Measurements from ENCODE around the gene TRAPPC4.
A peak's percentile ranks its signal among the peaks of the same experiment; 100 is the strongest.
"Not testable (repeated sequence)": the region's sequence is repeated elsewhere in the genome, so short reads cannot be mapped to it uniquely, and the experiment has no call there.

The TRAPPC4 gene

DNA sequence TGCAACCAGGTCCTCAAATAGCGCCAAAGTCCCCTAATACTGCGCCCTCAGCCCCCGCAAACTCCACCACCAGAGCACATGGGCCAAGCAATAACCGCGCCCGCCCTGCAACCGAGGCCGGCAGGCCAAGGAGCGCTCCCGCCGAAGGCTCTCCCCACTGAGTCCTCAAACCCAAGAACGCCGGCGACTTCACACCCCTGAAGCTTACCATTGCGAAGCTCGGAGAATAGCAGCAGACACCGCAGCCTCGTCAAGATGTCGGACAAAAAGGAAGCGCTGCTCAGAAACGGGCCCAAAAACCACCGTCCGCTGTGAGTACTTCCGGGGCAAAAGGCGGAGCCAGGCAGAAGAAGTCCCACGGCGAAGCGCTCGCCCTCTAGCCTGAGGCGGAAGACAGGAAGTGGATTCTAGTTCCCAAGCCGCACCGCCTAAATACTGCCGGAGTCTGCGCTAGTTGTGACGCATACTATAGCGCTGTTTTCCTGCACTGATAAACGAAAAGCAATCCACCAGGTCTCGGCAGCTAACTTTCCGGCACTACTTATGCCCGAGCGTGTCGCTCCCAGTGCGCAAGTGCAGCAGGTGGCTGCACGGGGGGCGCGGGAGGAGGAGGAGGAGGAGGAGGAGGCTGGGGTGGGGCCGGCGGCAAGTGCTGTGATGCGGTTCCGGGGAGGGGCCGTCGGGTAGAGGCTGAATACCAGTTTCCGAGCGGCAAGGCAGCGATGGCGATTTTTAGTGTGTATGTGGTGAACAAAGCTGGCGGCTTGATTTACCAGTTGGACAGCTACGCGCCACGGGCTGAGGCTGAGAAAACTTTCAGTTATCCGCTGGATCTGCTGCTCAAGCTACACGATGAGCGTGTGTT lies at the start of gene TRAPPC4, which contains the start of gene RPS25:
TSS of gene TRAPPC4 (plus strand) at position 693 of the 865 bp plus-strand sequence. CDS start at position 723, 30 bp downstream.
TSS of gene RPS25 (minus strand) at position 270 of the 865 bp plus-strand sequence. CDS start at position 211, 59 bp downstream.
- H3K36me3 ChIP-seq (replicated peaks) = peaks cover 69% of the 10 kb centered on the region
- H3K4me1 ChIP-seq = peaks cover 17% of the 10 kb centered on the region
- peak; percentile 93 to 97 for DNase-seq (ENCODE audit: low spot score in 2 of 2)
- H3K27me3 ChIP-seq (ENCODE audit: low read depth) = no peaks in the 10 kb centered on the region
- peak within 1 kb of the TSS; percentile 97 for H3K4me3 ChIP-seq
- H3K9me3 ChIP-seq = no peaks in the 10 kb centered on the region
- in situ Hi-C loops (cut with MboI; ENCODE audit: low sequenced_read_pairs) = no loop called here

DNA sequence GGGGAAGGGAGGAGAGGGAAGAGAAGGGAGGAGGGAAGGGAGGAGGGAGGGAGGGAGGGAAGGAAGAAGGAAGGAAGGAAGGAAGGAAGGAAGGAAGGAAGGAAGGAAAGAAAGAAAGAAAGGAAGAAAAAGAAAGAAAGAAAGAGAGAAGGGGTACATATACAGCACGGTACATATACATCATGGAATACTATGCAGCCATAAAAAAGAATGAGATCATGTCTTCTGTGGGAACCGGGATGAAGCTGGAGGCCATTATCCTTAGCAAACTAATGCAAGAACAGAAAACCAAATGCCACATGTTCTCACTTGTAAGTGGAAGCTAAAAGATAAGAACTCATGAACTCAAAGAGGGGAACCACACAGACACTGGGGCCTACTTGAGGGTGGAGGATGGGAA lies 49.1 kb upstream of the TRAPPC4 start:
- in situ Hi-C loops (cut with MboI; ENCODE audit: low sequenced_read_pairs); H3K4me1 ChIP-seq; H3K36me3 ChIP-seq (replicated peaks): not testable (repeated sequence)

DNA sequence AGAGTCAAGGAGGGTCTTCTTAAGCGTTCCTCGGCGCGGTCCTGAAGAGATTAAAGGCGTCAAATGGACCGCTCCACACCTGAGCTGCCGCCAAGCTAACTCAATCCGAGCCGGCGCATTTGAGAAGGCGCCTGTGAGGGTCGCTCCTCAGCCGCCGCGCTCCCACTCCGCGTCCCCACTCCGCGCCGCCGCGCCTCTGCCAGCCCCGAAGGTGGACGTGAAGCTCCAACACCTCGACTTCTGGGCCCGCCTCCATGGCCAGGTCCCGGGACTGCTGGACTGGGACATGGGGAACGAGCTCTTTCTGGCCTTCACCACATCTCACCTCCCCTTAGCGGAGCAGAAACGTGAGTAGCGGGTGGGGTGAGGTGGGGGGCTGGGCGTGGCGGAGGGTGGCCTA lies 46.9 kb upstream of the TRAPPC4 start, which contains the start of gene FOXR1:
TSS of gene FOXR1 (plus strand) at position 116 of the 400 bp plus-strand sequence. CDS start at position 287, 171 bp downstream.
- Histone ChIP-seq H3K27me3 (ENCODE audit: low read depth) (no peaks in the 10 kb centered on the region), H3K4me3 (no peak within 1 kb of the TSS), H3K4me1 (no peaks in the 10 kb centered on the region), H3K9me3 (peaks cover 2% of the 10 kb centered on the region; the same call in 1 of the 2 replicates), H3K36me3 (replicated peaks) (no peaks in the 10 kb centered on the region)
- in situ Hi-C loops (cut with MboI; ENCODE audit: low sequenced_read_pairs) = no loop called here
- no peak for DNase-seq (ENCODE audit: low spot score in 2 of 2)

More for the DNA sequence above, 49.1 kb upstream of the TRAPPC4 start:
- H3K9me3 ChIP-seq; DNase-seq (ENCODE audit: low spot score in 2 of 2); H3K4me3 ChIP-seq; H3K27me3 ChIP-seq (ENCODE audit: low read depth): not testable (repeated sequence)

- Histone ChIP-seq H3K36me3 (replicated peaks) (no peaks in the 10 kb centered on the region), H3K9me3 (peaks cover 2% of the 10 kb centered on the region; the same call in 1 of the 2 replicates), H3K4me3 (no peak overlapping the region), H3K4me1 (no peaks in the 10 kb centered on the region), H3K27me3 (ENCODE audit: low read depth) (no peaks in the 10 kb centered on the region)
- DNase-seq (ENCODE audit: low spot score in 2 of 2) = no peak
- in situ Hi-C loops (cut with MboI; ENCODE audit: low sequenced_read_pairs) = no loop called here
Observed at GRCh38 chr11:118973985-118974384, 44.6 kb upstream of the TRAPPC4 start.

- Histone ChIP-seq H3K36me3 (replicated peaks) (no peaks in the 10 kb centered on the region), H3K27me3 (ENCODE audit: low read depth) (no peaks in the 10 kb centered on the region), H3K4me1 (no peaks in the 10 kb centered on the region), H3K9me3 (no peaks in the 10 kb centered on the region), H3K4me3 (no peak overlapping the region)
- in situ Hi-C loops (cut with MboI; ENCODE audit: low sequenced_read_pairs) = no loop called here
- peak; percentile 29 to 71 for DNase-seq (ENCODE audit: low spot score in 2 of 2)
Observed at GRCh38 chr11:118975771-118976709, 42.5 kb upstream of the TRAPPC4 start.

GRCh38 chr11:118979434-118979833 lies 39.1 kb upstream of the TRAPPC4 start:
- H3K27me3 ChIP-seq (ENCODE audit: low read depth) = no peaks in the 10 kb centered on the region
- no peaks in the 10 kb centered on the region for H3K36me3 ChIP-seq (replicated peaks)
- no peaks in the 10 kb centered on the region for H3K4me1 ChIP-seq
- no peak overlapping the region for H3K4me3 ChIP-seq
- in situ Hi-C loops (cut with MboI; ENCODE audit: low sequenced_read_pairs) = no loop called here
- H3K9me3 ChIP-seq = no peaks in the 10 kb centered on the region
- DNase-seq (ENCODE audit: low spot score in 2 of 2) = no peak

DNA sequence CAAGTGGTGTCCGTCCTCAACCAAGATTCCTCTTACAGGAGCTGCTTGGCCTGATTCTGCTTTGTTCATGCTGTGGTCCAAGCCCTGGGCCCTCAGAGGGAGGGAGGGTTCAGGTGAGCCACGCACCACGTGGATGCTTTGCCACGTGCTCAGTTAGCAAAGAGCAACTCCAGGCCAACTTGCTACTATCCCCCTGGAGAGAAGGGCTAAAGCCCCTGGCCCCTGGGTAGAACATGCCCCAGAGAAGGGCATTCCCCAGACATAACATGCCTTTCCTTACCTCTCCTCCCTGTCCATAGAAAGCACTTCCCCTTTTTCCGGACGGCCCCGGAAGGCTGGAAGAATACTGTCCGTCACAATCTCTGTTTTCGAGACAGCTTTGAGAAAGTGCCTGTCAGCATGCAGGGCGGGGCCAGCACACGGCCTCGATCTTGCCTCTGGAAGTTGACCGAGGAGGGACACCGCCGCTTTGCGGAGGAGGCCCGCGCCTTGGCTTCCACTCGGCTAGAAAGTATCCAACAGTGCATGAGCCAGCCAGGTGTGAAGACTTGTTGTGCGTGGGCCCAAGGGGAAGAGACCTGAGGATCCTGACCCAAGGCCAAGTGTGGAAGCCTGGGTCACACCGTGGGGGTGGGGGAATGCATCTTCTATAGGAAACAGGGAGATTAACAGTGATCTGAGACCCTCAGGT lies 38.2 kb upstream of the TRAPPC4 start:
- peak in 1 of 2 experiments; percentile 18 for DNase-seq (ENCODE audit: low spot score in 2 of 2)
- in situ Hi-C loops (cut with MboI; ENCODE audit: low sequenced_read_pairs) = no loop called here

DNA sequence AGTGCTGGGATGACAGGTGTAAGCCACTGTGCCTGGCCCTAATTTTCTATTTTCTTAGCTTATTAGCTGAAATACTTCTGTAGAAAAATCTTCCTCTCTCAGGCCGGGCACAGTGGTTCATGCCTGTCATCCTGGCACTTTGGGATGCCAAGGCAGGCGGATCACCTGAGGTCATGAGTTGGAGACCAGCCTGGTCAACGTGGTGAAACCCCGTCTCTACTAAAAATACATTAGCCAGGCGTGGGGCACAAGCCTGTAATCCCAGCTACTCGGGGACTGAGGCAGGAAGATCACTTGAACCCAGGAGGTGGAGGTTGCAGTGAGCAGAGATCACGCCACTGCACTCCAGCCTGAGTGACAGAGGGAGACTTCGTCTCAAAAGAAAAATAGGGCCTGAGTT lies 34.2 kb upstream of the TRAPPC4 start:
- H3K4me3 ChIP-seq; in situ Hi-C loops (cut with MboI; ENCODE audit: low sequenced_read_pairs); H3K4me1 ChIP-seq; DNase-seq (ENCODE audit: low spot score in 2 of 2); H3K27me3 ChIP-seq (ENCODE audit: low read depth); H3K9me3 ChIP-seq; H3K36me3 ChIP-seq (replicated peaks): not testable (repeated sequence)

More for the DNA sequence above, 38.2 kb upstream of the TRAPPC4 start:
- no peaks in the 10 kb centered on the region for H3K4me1 ChIP-seq
- H3K27me3 ChIP-seq (ENCODE audit: low read depth) = no peaks in the 10 kb centered on the region
- no peaks in the 10 kb centered on the region for H3K9me3 ChIP-seq
- H3K36me3 ChIP-seq (replicated peaks) = no peaks in the 10 kb centered on the region
- no peak overlapping the region for H3K4me3 ChIP-seq

DNA sequence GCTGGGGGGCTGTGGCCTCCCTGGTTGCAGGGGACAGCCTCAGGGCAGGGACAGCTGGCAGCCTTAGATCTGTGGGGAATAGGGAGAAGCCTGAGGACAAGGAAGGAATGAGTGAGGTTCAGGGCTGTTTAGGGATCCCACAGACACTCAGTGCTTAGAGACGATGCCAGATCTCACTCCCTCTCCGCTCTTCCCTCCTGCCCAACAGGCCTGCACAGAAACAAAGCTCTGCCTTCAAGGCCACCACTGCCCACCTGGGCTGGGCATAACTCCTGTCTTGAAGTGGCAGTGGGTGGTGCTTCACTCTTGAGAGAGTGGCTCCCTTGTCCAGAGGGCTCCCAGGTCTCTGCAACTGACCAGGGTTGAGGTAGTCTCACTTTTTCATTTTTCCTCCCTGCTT lies 33.7 kb upstream of the TRAPPC4 start:
- no peaks in the 10 kb centered on the region for H3K36me3 ChIP-seq (replicated peaks)
- H3K9me3 ChIP-seq = no peaks in the 10 kb centered on the region
- DNase-seq (ENCODE audit: low spot score in 2 of 2) = no peak
- in situ Hi-C loops (cut with MboI; ENCODE audit: low sequenced_read_pairs) = no loop called here
- H3K4me1 ChIP-seq = no peaks in the 10 kb centered on the region
- no peak overlapping the region for H3K4me3 ChIP-seq
- no peaks in the 10 kb centered on the region for H3K27me3 ChIP-seq (ENCODE audit: low read depth)

DNA sequence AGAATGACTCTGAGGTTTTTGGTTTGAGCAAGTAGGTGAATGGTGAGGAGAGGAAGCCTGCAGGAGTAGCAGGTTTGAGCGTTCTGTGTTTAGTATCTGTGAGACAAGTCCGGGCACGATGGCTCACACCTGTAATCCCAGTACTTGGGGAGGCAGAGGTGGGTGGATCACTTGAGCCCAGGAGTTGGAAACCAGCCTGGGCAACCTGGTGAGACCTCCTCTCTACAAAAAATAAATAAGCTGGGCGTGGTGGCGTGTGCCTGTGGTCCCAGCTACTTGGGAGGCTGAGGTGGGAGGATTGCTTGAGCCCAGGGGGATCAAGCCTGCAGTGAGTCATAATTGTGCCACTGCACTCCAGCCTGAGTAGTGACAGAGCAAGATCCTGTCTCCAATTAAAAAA lies 30.3 kb upstream of the TRAPPC4 start:
- no peak for DNase-seq (ENCODE audit: low spot score in 2 of 2)
- Histone ChIP-seq H3K27me3 (ENCODE audit: low read depth) (no peaks in the 10 kb centered on the region), H3K4me3 (no peak overlapping the region), H3K9me3 (0 out of 2 replicates have a peak, but pooled peaks cover 3% of the 10 kb centered on the region), H3K36me3 (replicated peaks) (no peaks in the 10 kb centered on the region; the same call in 1 of the 2 replicates), H3K4me1 (no peaks in the 10 kb centered on the region)
- in situ Hi-C loops (cut with MboI; ENCODE audit: low sequenced_read_pairs) = no loop called here

GRCh38 chr11:118991486-118992038 lies 27.0 kb upstream of the TRAPPC4 start:
- in situ Hi-C loops (cut with MboI; ENCODE audit: low sequenced_read_pairs); DNase-seq (ENCODE audit: low spot score in 2 of 2); H3K9me3 ChIP-seq; H3K4me1 ChIP-seq; H3K27me3 ChIP-seq (ENCODE audit: low read depth); H3K4me3 ChIP-seq: not testable (repeated sequence)
- H3K36me3 ChIP-seq (replicated peaks) = peaks cover 11% of the 10 kb centered on the region; the same call in 1 of the 2 replicates

- H3K27me3 ChIP-seq (ENCODE audit: low read depth) = no peaks in the 10 kb centered on the region
- H3K36me3 ChIP-seq (replicated peaks) = peaks cover 40% of the 10 kb centered on the region
- H3K4me3 ChIP-seq = peak overlapping the region; percentile 89
- peaks cover 19% of the 10 kb centered on the region for H3K4me1 ChIP-seq
- DNase-seq (ENCODE audit: low spot score in 2 of 2) = peak; percentile 32 to 43
- H3K9me3 ChIP-seq = 0 out of 2 replicates have a peak, but pooled peaks cover 3% of the 10 kb centered on the region
- in situ Hi-C loops (cut with MboI; ENCODE audit: low sequenced_read_pairs) = no loop called here
Observed at GRCh38 chr11:118996926-118997626, 21.5 kb upstream of the TRAPPC4 start.

Measured in HAP-1 (cell line).